SH-SY5Y (cell line): ENCODE results near the gene NDUFAB1.

Experiments
- GATA2 ChIP-seq: IDR thresholded peaks from 2 replicates; pipeline ENCODE4 v1.6.1; 2011; ENCODE audit warnings: mild to moderate bottlenecking, low read depth, low read length
- GATA3 ChIP-seq: IDR thresholded peaks from 2 replicates; pipeline ENCODE4 v1.6.1; 2011; ENCODE audit warnings: low read depth, mild to moderate bottlenecking, low read length, moderate library complexity

GRCh38 chr16:23544436-23544835 lies 51.7 kb downstream of the NDUFAB1 start:
- no peak for TF ChIP-seq GATA2
- no peak for TF ChIP-seq GATA3
